GM12873 (cell line): ENCODE results near the gene MEIKIN.

Experiments used
- TF ChIP-seq, protein P1 (sequence below): IDR thresholded peaks from 2 replicates; pipeline ENCODE4 v1.5.1; 2012; ENCODE audit warnings: low read depth, mild to moderate bottlenecking, moderate library complexity, low read length, control low read depth; ENCODE audit not compliant: insufficient read depth; ENCODE audit errors: missing control alignments

The MEIKIN gene

GRCh38 chr5:131953969-131954368 is 8.5 kb upstream of the MEIKIN start:
- TF ChIP-seq, protein P1, sequence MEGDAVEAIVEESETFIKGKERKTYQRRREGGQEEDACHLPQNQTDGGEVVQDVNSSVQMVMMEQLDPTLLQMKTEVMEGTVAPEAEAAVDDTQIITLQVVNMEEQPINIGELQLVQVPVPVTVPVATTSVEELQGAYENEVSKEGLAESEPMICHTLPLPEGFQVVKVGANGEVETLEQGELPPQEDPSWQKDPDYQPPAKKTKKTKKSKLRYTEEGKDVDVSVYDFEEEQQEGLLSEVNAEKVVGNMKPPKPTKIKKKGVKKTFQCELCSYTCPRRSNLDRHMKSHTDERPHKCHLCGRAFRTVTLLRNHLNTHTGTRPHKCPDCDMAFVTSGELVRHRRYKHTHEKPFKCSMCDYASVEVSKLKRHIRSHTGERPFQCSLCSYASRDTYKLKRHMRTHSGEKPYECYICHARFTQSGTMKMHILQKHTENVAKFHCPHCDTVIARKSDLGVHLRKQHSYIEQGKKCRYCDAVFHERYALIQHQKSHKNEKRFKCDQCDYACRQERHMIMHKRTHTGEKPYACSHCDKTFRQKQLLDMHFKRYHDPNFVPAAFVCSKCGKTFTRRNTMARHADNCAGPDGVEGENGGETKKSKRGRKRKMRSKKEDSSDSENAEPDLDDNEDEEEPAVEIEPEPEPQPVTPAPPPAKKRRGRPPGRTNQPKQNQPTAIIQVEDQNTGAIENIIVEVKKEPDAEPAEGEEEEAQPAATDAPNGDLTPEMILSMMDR: no peak

DNA sequence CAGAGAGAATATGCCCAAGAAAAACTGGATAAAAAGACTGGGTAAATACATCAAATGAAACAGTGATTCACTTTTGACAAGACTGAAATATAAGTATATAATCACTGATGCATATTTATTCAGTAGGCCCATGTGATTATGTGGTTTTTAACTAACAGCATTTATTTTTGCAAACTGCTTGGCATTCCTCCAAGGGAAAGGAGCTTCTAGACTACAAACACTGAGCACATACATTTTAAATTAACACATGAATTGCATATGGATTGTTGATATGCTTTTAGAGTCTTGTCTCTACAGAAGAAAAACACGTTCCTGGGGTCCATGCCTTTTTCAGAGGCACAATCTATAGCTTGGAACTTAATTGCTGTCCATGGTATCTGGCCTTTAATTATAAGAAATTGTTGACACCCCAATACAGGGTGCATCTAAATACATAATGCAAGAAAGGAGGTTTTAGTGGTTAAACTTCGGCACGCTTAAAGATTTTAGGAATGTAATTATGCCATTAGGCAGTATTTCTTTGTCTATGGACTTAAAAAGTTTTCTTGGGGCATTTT is 6.9 kb upstream of the MEIKIN start:
- TF ChIP-seq, protein P1: no peak

DNA sequence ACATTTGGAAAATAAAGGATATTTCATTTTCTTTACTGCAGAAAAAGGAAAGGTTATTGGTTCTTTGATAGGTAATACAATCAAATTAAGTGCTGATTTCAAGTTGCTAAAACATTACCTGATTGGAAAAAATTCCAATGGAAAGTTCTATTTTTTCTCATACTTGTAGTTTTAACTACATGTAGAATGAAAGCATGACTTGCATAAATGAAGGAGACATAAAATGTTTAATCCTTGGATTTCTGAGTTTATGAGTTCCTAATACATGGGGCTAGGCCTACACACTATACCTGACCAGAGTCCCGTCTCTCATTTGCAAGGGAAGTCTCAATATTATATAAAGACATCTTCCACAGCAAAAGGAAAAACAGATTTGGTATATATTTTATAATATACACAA is 5.2 kb upstream of the MEIKIN start:
- TF ChIP-seq, protein P1: no peak

DNA sequence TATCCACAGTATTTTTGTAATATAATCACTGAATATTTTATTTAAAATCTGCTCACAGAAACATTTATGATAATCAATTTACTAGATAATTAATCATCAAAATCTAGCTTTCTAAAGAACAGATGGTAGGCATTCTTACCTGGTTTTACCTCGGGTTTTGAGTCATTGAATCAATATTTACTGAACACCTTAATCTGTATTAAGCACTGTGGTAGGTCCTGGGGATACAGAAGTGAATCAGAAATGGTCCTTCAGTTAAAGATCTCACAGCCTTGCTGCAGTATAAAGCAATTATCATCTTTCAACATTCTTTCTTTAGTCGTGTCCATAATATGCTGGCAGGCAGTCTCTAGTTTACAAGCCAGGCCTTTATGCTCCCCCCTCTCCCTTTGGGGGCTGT is 2.0 kb upstream of the MEIKIN start:
- TF ChIP-seq, protein P1: no peak

- TF ChIP-seq, protein P1: no peak
Measured at GRCh38 chr5:131944702-131945550, 537 bp downstream of the MEIKIN start.

DNA sequence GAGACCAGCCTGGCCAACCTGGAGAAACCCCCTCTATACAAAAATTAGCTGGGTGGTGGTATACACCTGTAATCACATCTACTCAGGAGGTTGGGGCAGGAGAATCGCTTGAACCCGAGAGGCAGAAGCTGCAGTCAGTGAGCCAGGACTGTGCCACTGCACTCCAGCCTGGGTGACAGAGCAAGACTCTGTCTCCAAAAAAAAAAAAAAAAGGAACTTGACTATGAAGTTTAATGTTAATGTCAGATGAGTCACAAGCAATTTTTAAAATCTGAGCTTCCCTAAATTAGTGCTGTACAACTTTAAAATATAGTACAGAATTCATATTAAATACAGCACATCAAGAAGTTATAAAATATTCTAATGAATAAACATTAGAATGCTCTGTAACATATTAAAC is 1.5 kb downstream of the MEIKIN start:
- TF ChIP-seq, protein P1: no peak

- TF ChIP-seq, protein P1: no peak
Measured at GRCh38 chr5:131942016-131942415, 3.4 kb downstream of the MEIKIN start.
